AG04449 (cell line): ENCODE measurements around the gene CLK4.

Experiments used
- CTCF ChIA-PET: fragments of 350-600 bp; formaldehyde crosslinking; extraction: SDS; loops from one replicate; lab custom pipeline; 2021; ENCODE audit warnings: antibody characterized with exemption; lab: Yijun Ruan, JAX
- POLR2A ChIA-PET: fragments of 400-600, 350-600 bp; formaldehyde crosslinking; extraction: SDS; loops from one replicate; lab custom pipeline; 2020; ENCODE audit warnings: antibody characterized with exemption, inconsistent platforms; lab: Yijun Ruan, JAX
- DNase-seq: peaks from one replicate; pipeline ENCODE4 v3.0.0-alpha.2; 2010; ENCODE audit warnings: low read depth, low spot score
- H3K4me3 ChIP-seq: 2 replicates; pipeline ENCODE4 v1.5.1; 2011; ENCODE audit warnings: low read depth, mild to moderate bottlenecking, control low read depth, low read length
- CTCF ChIP-seq: IDR thresholded peaks from one replicate; pipeline ENCODE4 v1.5.1; 2011; ENCODE audit warnings: mild to moderate bottlenecking, moderate library complexity, low read length, control low read depth, inconsistent platforms; ENCODE audit not compliant: insufficient read depth; ENCODE audit errors: missing control alignments

Gene CLK4

DNA sequence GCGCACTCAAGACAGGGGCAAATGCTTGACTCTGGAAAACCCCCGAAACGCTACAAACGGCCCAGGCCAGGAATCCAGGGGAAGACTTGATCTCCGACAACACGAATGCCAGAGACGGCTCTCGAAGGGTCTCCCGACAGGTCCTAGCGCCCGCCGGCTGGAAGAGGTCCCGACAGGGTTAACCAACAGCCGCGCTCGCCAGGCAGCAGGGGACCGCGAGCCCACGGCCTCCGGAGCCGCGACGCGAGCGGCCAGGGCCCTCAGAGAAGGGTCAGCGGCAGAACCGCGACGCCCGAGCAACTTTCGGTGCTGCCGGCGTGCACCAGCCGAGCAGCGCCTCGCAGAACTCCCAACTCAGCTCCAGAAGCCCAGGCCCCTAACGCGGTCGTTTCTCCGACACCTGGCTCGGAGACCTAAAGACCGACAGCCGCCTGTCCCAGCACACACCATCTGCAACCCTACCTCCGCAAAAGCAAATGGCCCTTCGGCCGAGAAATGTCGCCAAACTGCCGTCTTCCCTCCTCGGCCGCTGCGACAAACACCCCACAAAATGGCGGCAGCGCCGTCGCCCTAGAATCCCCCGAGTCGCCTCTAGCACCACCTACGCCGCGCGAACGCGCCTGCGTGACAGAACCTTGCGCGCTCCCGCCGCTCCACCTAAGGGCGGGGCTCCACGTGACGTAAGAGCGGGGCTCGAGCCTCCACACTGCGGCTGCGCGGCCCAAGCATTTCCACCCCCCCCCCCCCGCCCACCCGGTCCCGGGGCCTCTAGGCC lies at the start of gene CLK4:
CLK4 (minus strand) TSS at position 567 of the 775 bp plus-strand sequence. CDS start 3,634 bp downstream, outside the sequence.
- TF ChIP-seq CTCF, result no peak
- DNase-seq, result no peak
- H3K4me3 ChIP-seq, result peak within 1 kb of the TSS; percentile 95
- ChIA-PET CTCF (no interaction called here), POLR2A (interaction anchor here (0.8 to 1.5 kb wide), 2 partner anchors 16 to 21 kb away, joined by 3 to 6 read pairs; no protein-coding TSS in a partner anchor)

- H3K4me3 ChIP-seq, result no peak overlapping the region
- DNase-seq, result no peak
- ChIA-PET POLR2A (no interaction called here), CTCF (no interaction called here)
- no peak for TF ChIP-seq CTCF
These were observed 49.1 kb upstream of the CLK4 start for GRCh38 chr5:178675922-178676321.

DNA sequence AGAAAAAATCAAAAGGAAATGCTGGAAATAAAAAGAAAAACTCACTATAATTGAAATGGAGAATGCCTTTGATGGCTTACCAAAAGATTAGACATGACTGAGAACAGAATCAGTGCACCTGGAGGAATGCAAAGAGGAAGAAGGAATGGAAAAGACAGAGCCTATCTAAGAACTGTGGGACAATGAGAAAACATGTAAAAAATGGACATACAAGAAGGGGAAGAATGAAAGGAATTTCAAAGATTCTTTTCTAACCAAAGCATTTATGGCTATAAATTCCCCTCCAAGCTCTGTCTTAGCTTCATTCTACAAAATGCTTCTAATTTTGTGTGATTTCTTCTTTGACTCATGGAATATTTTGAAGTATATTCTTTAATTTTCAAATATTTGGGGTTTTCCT lies 47.5 kb upstream of the CLK4 start:
- POLR2A ChIA-PET, result no interaction called here
- no peak for TF ChIP-seq CTCF
- peak; percentile 14 for DNase-seq
- CTCF ChIA-PET, result no interaction called here
- no peak overlapping the region for H3K4me3 ChIP-seq

DNA sequence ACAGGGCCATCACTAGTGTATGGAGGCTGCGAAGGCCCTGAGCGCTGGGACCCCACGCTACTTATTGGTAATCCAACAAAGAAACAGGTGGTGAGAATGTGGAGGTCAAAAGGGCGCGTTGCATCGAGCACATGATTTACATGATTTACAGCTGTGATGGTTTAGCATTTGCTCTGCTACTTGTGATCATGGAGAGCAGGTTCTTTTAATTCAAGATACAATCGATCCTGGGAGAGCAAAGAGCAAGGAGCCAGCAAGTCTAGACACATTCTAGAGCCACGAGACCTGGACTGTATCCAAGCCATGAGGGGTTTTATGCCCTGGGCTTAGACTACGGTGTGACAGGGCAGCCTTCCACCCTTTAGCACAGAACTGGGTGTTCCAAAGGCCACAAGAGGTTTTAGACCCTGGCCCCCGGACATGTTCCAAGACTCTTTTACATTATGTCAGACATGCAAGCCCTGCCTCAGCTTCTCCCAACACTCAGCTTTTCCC lies 47.0 kb upstream of the CLK4 start:
- no peak for TF ChIP-seq CTCF
- ChIA-PET CTCF (no interaction called here), POLR2A (no interaction called here)
- H3K4me3 ChIP-seq, result no peak overlapping the region
- DNase-seq, result no peak

- H3K4me3 ChIP-seq, result no peak overlapping the region
- TF ChIP-seq CTCF, result no peak
- no peak for DNase-seq
- ChIA-PET CTCF (no interaction called here), POLR2A (no interaction called here)
These were observed 45.8 kb upstream of the CLK4 start for GRCh38 chr5:178672630-178673029.

DNA sequence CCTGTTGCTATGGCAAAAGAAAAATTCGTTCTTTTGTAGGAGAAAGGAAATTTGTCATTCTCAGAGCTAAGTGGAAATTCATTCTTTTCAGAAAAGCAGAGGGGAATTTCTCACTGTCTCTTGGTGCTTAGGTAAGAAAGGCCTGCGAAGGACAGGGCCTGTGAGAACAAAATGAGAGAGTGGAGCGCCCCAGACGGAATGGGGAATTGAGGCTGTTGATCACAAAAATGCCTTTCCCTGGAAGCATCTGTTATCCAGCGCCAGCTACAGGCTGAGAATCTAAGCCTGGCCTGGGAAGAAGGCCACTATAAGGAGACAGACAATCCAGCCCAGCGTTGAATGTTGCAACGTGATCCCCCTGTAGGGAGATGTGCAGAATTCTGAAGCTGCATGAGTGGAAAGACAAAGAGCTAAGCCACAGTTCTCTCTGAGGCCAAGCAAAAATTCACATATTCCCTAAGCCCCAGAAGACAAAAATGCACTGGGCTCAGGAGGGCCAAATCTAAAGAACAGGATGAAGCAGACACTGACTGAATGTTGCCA lies 44.8 kb upstream of the CLK4 start:
- H3K4me3 ChIP-seq, result no peak overlapping the region
- CTCF ChIA-PET, result no interaction called here
- DNase-seq, result no peak
- no peak for TF ChIP-seq CTCF
- POLR2A ChIA-PET, result no interaction called here
